Keratinocyte (primary cell): ENCODE measurements around the gene TFDP2. TPM values are rescaled to one million over a fixed set of nuclear protein-coding genes. Genes with fewer than 3 reads are reported as not detected.

Experiments
- DNase-seq: peaks from one replicate; pipeline ENCODE4 v3.0.0-alpha.2; 2011; ENCODE audit warnings: low read depth, missing footprints, low spot score
- FAIRE-seq: peaks from 2 replicates; lab custom pipeline; 2011; peaks lifted over from hg19 to GRCh38; lab: Jason Lieb, UNC
- H2AFZ ChIP-seq: 2 replicates; pipeline ENCODE4 v1.6.0; 2012; ENCODE audit warnings: low read length, control low read depth, inconsistent platforms; ENCODE audit not compliant: control insufficient read depth
- H3K27ac ChIP-seq: 2 replicates; pipeline ENCODE4 v1.5.1; 2011; ENCODE audit warnings: low read length; ENCODE audit not compliant: control insufficient read depth, insufficient read depth
- H3K27me3 ChIP-seq: 3 replicates; pipeline ENCODE4 v1.6.0; 2011; ENCODE audit warnings: low read length; ENCODE audit not compliant: control insufficient read depth, insufficient read depth; ENCODE audit errors: extremely low read depth
- H3K36me3 ChIP-seq, 2 experiments: 2 replicates in 1 of 2; 3 replicates in 1 of 2; pipeline ENCODE4 v1.5.1; 2011; ENCODE audit warnings: low read length in 2 of 2, mild to moderate bottlenecking in 1 of 2; ENCODE audit not compliant: control insufficient read depth in 2 of 2, insufficient read depth in 2 of 2; ENCODE audit errors: extremely low read depth in 1 of 2
- H3K4me1 ChIP-seq: 3 replicates; pipeline ENCODE4 v1.5.1; 2011; ENCODE audit warnings: low read length; ENCODE audit not compliant: control insufficient read depth, insufficient read depth; ENCODE audit errors: extremely low read depth
- H3K4me2 ChIP-seq: 3 replicates; pipeline ENCODE4 v1.6.0; 2011; ENCODE audit warnings: low read depth, low read length; ENCODE audit not compliant: control insufficient read depth, insufficient read depth; ENCODE audit errors: extremely low read depth
- H3K4me3 ChIP-seq, 3 experiments: fragments of 200-600 bp in 1 of 3; sonication (generic) in 1 of 3; 2 replicates in 2 of 3; 3 replicates in 1 of 3; pipeline ENCODE4 v1.5.1; 2011 to 2016; ENCODE audit warnings: low read length in 3 of 3, mild to moderate bottlenecking in 3 of 3, control low read depth in 2 of 3, inconsistent platforms in 1 of 3, low read depth in 1 of 3, mixed read lengths in 1 of 3, mixed run types in 1 of 3, moderate library complexity in 1 of 3; ENCODE audit not compliant: control insufficient read depth in 2 of 3, insufficient read depth in 2 of 3; ENCODE audit errors: extremely low read depth in 1 of 3
- H3K79me2 ChIP-seq: 2 replicates; pipeline ENCODE4 v1.6.0; 2012; ENCODE audit warnings: low read length; ENCODE audit not compliant: control insufficient read depth, insufficient read depth
- H3K9ac ChIP-seq: 3 replicates; pipeline ENCODE4 v1.6.0; 2011; ENCODE audit warnings: low read length; ENCODE audit not compliant: control insufficient read depth, insufficient read depth; ENCODE audit errors: extremely low read depth
- H3K9me1 ChIP-seq: 3 replicates; pipeline ENCODE4 v1.6.0; 2011; ENCODE audit warnings: low read length; ENCODE audit not compliant: control insufficient read depth, insufficient read depth; ENCODE audit errors: extremely low read depth
- H3K9me3 ChIP-seq: 2 replicates; pipeline ENCODE4 v1.5.1; 2012; ENCODE audit warnings: low read depth, low read length; ENCODE audit not compliant: control insufficient read depth
- H4K20me1 ChIP-seq: 3 replicates; pipeline ENCODE4 v1.6.0; 2011; ENCODE audit warnings: low read length; ENCODE audit not compliant: control insufficient read depth, insufficient read depth; ENCODE audit errors: extremely low read depth
- CTCF ChIP-seq, 3 experiments: IDR thresholded peaks in 1 of 3; conservative IDR thresholded peaks in 1 of 3; optimal IDR thresholded peaks in 1 of 3; 2 replicates in 2 of 3; 3 replicates in 1 of 3; pipeline versions ENCODE3 to v1.5.1; 2011; ENCODE audit warnings: low read length in 3 of 3, mild to moderate bottlenecking in 3 of 3, moderate library complexity in 2 of 3, control low read depth in 1 of 3, inconsistent platforms in 1 of 3; ENCODE audit not compliant: insufficient read depth in 2 of 3; ENCODE audit errors: extremely low read depth in 1 of 3
- EZH2 ChIP-seq: IDR thresholded peaks from one replicate; pipeline ENCODE4 v1.6.1; 2012; ENCODE audit warnings: inconsistent platforms, mild to moderate bottlenecking, low read length, moderate library complexity
- dilution Hi-C: fragments of 300-500 bp; cut with MboI; formaldehyde crosslinking; loops from one replicate; pipeline ENCODE4 v1.7.0; 2020; ENCODE audit warnings: low sequenced_read_pairs; ENCODE audit not compliant: extremely low pct_ligation_motif_present
- polyA plus RNA-seq, 5 experiments: library from polyadenylated mRNA; depleted of rRNA in 3 of 5; stranded (reverse) in 3 of 5; stranded (forward) in 1 of 5; unstranded in 1 of 5; fragments of >200 nt; gene quantifications; 1 replicate in 1 of 5; 2 replicates in 3 of 5; 3 replicates in 1 of 5; pipeline versions ENCODE4 v1.2.1 to v1.2.3, GENCODE V29; 2011 to 2012; ENCODE audit warnings: missing spikeins in 2 of 5, low read depth in 1 of 5, low replicate concordance in 1 of 5

The TFDP2 gene
- polyA plus RNA-seq, 1 donor (not counting 4 experiments of a cell fraction or from before 2014, with no cell fraction given): 40.6 TPM

- Histone ChIP-seq H3K27ac (no peak overlapping the region), H3K9me3 (no peaks in the 10 kb centered on the region), H4K20me1 (no peaks in the 10 kb centered on the region), H3K79me2 (no peaks in the 10 kb centered on the region), H3K36me3 (no peaks in the 10 kb centered on the region), H3K4me1 (no peaks in the 10 kb centered on the region), H3K27me3 (no peaks in the 10 kb centered on the region), H3K4me2 (no peak overlapping the region), H2AFZ (no peak overlapping the region), H3K9ac (no peak overlapping the region), H3K9me1 (no peaks in the 10 kb centered on the region), H3K4me3 (no peak overlapping the region)
- no peak for TF ChIP-seq EZH2
- TF ChIP-seq CTCF (optimal IDR thresholded peaks at IDR 0.05 in 1 of 3, IDR thresholded peaks at IDR 0.05 in 1 of 3, conservative IDR thresholded peaks at IDR 0.05 in 1 of 3; ENCODE audit: extremely low read depth in 1 of 3, insufficient read depth in 2 of 3, low read length in 3 of 3): no peak
- DNase-seq (no peak), FAIRE-seq (no peak)
- dilution Hi-C loops: no loop called here
These were observed 102.3 kb downstream of the TFDP2 start for GRCh38 chr3:142047021-142047369.

- Histone ChIP-seq H3K9me3 (no peaks in the 10 kb centered on the region), H3K9me1 (no peaks in the 10 kb centered on the region), H3K36me3 (no peaks in the 10 kb centered on the region), H3K4me3 (no peak overlapping the region), H3K27ac (no peak overlapping the region), H4K20me1 (no peaks in the 10 kb centered on the region), H3K9ac (no peak overlapping the region), H3K4me1 (no peaks in the 10 kb centered on the region), H3K4me2 (no peak overlapping the region), H2AFZ (no peak overlapping the region), H3K27me3 (no peaks in the 10 kb centered on the region), H3K79me2 (no peaks in the 10 kb centered on the region)
- FAIRE-seq (peak; percentile 66), DNase-seq (no peak)
- dilution Hi-C loops: no loop called here
- TF ChIP-seq EZH2 (no peak), CTCF (optimal IDR thresholded peaks at IDR 0.05 in 1 of 3, IDR thresholded peaks at IDR 0.05 in 1 of 3, conservative IDR thresholded peaks at IDR 0.05 in 1 of 3; ENCODE audit: extremely low read depth in 1 of 3, insufficient read depth in 2 of 3, low read length in 3 of 3) (no peak)
These were observed 102.9 kb downstream of the TFDP2 start for GRCh38 chr3:142046320-142047020.
